Jurkat, Clone E6-1 (cell line): ENCODE measurements around the gene ALKBH2.
A peak's percentile ranks its signal among the peaks of the same experiment; 100 is the strongest.
"Not testable (repeated sequence)": the region's sequence is repeated elsewhere in the genome, so short reads cannot be mapped to it uniquely, and the experiment has no call there.

Experiments
- DNase-seq: peaks from one replicate; pipeline ENCODE4 v3.0.0-alpha.2; 2011; ENCODE audit warnings: low read depth, low spot score
- H3K4me3 ChIP-seq: 2 replicates; pipeline ENCODE4 v1.5.1; 2011; ENCODE audit warnings: mild to moderate bottlenecking, low read length, control low read depth, moderate library complexity

Gene ALKBH2

GRCh38 chr12:109087250-109087649 is 6.0 kb downstream of the ALKBH2 start:
- no peak for DNase-seq
- no peak overlapping the region for H3K4me3 ChIP-seq

GRCh38 chr12:109085590-109085989 is 7.7 kb downstream of the ALKBH2 start:
- no peak for DNase-seq
- no peak overlapping the region for H3K4me3 ChIP-seq

GRCh38 chr12:109084425-109084824 is 8.8 kb downstream of the ALKBH2 start:
- no peak overlapping the region for H3K4me3 ChIP-seq
- DNase-seq: no peak

GRCh38 chr12:109082751-109083150 is 10.5 kb downstream of the ALKBH2 start:
- H3K4me3 ChIP-seq: no peak overlapping the region
- DNase-seq: no peak

- H3K4me3 ChIP-seq: no peak overlapping the region
- no peak for DNase-seq
Measured at GRCh38 chr12:109074866-109075265, 18.4 kb downstream of the ALKBH2 start.

- no peak for DNase-seq
- H3K4me3 ChIP-seq: no peak overlapping the region
Measured at GRCh38 chr12:109069307-109070271, 23.7 kb downstream of the ALKBH2 start.

GRCh38 chr12:109065853-109066193 is 27.4 kb downstream of the ALKBH2 start:
- no peak overlapping the region for H3K4me3 ChIP-seq
- no peak for DNase-seq

GRCh38 chr12:109065154-109065852 is 28.0 kb downstream of the ALKBH2 start:
- no peak for DNase-seq
- no peak overlapping the region for H3K4me3 ChIP-seq

- H3K4me3 ChIP-seq: no peak overlapping the region
- DNase-seq: no peak
Measured at GRCh38 chr12:109064143-109064542, 29.1 kb downstream of the ALKBH2 start.

GRCh38 chr12:109058773-109059172 is 34.5 kb downstream of the ALKBH2 start:
- no peak overlapping the region for H3K4me3 ChIP-seq
- no peak for DNase-seq

GRCh38 chr12:109057376-109057775 is 35.9 kb downstream of the ALKBH2 start:
- DNase-seq: no peak
- H3K4me3 ChIP-seq: no peak overlapping the region

GRCh38 chr12:109056891-109057290 is 36.4 kb downstream of the ALKBH2 start:
- no peak overlapping the region for H3K4me3 ChIP-seq
- DNase-seq: no peak

- no peak overlapping the region for H3K4me3 ChIP-seq
- DNase-seq: no peak
Measured at GRCh38 chr12:109054520-109054919, 38.8 kb downstream of the ALKBH2 start.

GRCh38 chr12:109054124-109054513 is 39.2 kb downstream of the ALKBH2 start:
- not testable (repeated sequence) for H3K4me3 ChIP-seq, DNase-seq

- DNase-seq: no peak
- H3K4me3 ChIP-seq: peak overlapping the region; percentile 92
Measured at GRCh38 chr12:109053382-109054123, 39.7 kb downstream of the ALKBH2 start.

- peak; percentile 87 for DNase-seq
- peak within 1 kb of the TSS; percentile 92 for H3K4me3 ChIP-seq
Measured at GRCh38 chr12:109052414-109053323, 40.6 kb downstream of the ALKBH2 start, which contains the start of gene USP30. Gene USP30 (plus strand): TSS chr12:109052576. CDS start chr12:109052679, 103 bp downstream.

- peak overlapping the region; percentile 92 for H3K4me3 ChIP-seq
- DNase-seq: no peak
Measured at GRCh38 chr12:109052097-109052413, 41.2 kb downstream of the ALKBH2 start.

- DNase-seq, H3K4me3 ChIP-seq: not testable (repeated sequence)
Measured at GRCh38 chr12:109049794-109050193, 43.5 kb downstream of the ALKBH2 start.

- not testable (repeated sequence) for H3K4me3 ChIP-seq, DNase-seq
Measured at GRCh38 chr12:109048706-109049105, 44.6 kb downstream of the ALKBH2 start.
